ENCODE results near the gene TRABD2A.

TRABD2A gene

DNA sequence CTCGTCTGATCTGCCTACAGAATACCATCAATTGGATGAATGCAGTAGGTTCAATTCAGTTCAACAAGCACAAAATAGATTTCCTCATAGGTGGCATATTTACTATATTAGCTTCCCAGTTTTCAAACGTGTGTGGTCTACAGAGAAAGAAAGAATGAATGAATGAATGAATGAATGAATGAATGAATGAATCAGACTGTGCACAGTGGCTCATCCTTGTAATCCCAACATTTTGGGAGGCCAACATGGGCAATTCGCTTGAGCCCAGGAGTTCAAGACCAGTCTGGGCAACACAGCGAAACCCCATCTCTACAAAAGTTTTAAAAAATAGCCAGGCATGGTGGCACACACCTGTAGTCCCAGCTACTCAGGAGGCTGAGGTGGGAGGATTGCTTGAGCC is 94.9 kb downstream of the TRABD2A start:
- DNase-seq (ENCODE audit: low read depth): no peak
- no peak overlapping the region for H3K4me3 ChIP-seq (ENCODE audit: low read depth, low read length)
- TF ChIP-seq POLR2A (IDR thresholded peaks at IDR 0.05; ENCODE audit: extremely low read depth, insufficient read length) (no peak), MYC (IDR thresholded peaks at IDR 0.05; ENCODE audit: low read depth, low read length) (no peak)
- TF ChIP-seq, protein P1, sequence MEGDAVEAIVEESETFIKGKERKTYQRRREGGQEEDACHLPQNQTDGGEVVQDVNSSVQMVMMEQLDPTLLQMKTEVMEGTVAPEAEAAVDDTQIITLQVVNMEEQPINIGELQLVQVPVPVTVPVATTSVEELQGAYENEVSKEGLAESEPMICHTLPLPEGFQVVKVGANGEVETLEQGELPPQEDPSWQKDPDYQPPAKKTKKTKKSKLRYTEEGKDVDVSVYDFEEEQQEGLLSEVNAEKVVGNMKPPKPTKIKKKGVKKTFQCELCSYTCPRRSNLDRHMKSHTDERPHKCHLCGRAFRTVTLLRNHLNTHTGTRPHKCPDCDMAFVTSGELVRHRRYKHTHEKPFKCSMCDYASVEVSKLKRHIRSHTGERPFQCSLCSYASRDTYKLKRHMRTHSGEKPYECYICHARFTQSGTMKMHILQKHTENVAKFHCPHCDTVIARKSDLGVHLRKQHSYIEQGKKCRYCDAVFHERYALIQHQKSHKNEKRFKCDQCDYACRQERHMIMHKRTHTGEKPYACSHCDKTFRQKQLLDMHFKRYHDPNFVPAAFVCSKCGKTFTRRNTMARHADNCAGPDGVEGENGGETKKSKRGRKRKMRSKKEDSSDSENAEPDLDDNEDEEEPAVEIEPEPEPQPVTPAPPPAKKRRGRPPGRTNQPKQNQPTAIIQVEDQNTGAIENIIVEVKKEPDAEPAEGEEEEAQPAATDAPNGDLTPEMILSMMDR (IDR thresholded peaks at IDR 0.05; ENCODE audit: low read depth, low read length): no peak
- TF ChIP-seq, protein P2, sequence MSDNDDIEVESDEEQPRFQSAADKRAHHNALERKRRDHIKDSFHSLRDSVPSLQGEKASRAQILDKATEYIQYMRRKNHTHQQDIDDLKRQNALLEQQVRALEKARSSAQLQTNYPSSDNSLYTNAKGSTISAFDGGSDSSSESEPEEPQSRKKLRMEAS (IDR thresholded peaks at IDR 0.05; ENCODE audit: low read depth, low read length): no peak

DNA sequence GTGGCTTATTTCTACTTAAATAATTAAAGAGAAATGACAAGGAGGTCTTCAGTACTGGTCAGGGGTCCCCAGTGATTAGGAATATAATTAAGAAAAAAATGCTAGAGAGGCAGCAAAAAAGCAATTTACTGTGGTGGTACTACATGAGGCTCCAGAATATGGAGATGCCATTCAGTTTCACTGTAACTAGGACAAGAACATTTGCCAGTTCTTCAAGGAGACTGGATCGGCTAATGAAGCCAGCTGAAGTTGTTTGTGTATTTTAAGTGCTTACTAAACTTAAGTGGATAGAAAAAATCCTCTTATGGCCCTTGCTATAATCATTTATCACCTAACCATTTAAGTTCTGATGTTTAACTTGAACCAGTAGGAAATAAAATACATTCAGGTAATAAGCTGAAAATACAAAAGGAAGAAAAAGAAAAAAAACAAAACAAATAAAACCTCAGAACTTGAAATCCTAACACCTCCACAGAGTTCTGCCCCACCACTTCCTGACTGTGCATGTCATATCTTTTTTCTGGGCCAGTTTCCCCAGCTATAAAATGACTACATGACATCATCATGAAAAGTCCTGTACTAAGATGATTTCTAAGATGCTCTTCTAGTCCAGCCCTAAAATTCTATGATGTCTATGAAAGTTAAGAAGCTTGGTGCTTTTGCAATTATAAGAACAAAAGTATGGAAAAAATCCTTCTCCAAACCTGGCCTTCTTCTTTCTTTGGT is 98.0 kb downstream of the TRABD2A start:
- DNase-seq (ENCODE audit: low read depth): no peak
- no peak overlapping the region for H3K4me3 ChIP-seq (ENCODE audit: low read depth, low read length)
- TF ChIP-seq POLR2A (IDR thresholded peaks at IDR 0.05; ENCODE audit: extremely low read depth, insufficient read length) (no peak), MYC (IDR thresholded peaks at IDR 0.05; ENCODE audit: low read depth, low read length) (no peak)
- TF ChIP-seq, protein P2 (IDR thresholded peaks at IDR 0.05; ENCODE audit: low read depth, low read length): no peak
- TF ChIP-seq, protein P1 (IDR thresholded peaks at IDR 0.05; ENCODE audit: low read depth, low read length): no peak

DNA sequence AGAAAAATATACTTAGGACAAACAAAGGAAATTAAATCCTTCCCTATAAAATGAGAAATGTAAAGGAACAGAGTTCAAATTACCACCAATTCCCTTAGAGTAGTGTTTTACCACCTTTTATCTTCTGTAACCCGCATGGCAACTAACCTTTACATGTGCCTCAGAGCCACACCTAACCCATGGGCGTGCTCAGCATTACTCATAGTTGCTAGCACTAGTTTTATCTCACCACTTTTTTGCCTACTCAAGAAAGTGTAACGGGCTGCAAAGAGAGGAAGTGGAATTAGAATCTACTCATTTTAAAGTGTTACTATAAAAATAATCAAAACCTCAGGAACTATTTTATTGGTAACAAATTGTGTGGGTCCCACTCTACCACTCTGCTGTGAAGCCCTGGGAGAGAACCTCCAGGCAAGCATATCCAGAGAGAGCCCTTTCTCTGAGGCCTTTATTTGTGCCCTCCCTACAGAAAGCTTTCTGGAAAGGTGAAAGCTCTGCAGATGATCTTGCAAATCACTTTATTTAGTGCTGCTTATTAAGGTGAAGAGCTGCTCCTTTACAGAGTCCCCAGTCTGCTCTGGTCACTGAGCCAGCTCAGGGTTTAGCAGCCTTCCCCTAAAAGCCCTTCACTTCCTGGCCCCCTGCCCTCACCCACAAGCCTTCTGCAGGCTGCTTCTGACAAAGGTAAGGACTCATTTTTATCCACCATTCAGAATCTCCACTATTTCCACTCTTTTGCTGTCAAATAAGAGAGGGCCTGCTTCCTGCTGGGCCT is 98.8 kb downstream of the TRABD2A start:
- no peak for DNase-seq (ENCODE audit: low read depth)
- H3K4me3 ChIP-seq (ENCODE audit: low read depth, low read length): no peak overlapping the region
- TF ChIP-seq MYC (IDR thresholded peaks at IDR 0.05; ENCODE audit: low read depth, low read length) (no peak), POLR2A (IDR thresholded peaks at IDR 0.05; ENCODE audit: extremely low read depth, insufficient read length) (no peak)
- TF ChIP-seq, protein P2 (IDR thresholded peaks at IDR 0.05; ENCODE audit: low read depth, low read length): no peak
- TF ChIP-seq, protein P1 (IDR thresholded peaks at IDR 0.05; ENCODE audit: low read depth, low read length): no peak

DNA sequence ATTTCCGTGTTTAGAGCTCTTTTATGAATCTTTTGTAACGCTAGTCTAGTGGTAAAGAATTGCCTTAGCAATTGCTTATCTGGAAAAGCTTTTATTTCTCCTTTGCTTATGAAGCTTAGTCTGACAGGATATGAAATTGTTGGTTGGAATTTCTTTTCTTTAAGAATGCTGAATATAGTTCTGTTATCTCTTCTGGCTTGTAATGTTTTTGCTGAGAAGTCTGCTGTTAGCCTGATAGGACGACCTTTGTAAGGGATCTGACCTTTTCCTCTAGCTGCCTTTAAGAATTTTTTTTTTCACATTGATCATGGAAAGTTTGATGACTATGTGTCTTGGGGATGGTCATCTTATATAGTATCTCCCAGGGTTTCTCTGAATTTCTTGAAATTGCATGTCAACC is 101.1 kb downstream of the TRABD2A start:
- DNase-seq (ENCODE audit: low read depth): no peak

DNA sequence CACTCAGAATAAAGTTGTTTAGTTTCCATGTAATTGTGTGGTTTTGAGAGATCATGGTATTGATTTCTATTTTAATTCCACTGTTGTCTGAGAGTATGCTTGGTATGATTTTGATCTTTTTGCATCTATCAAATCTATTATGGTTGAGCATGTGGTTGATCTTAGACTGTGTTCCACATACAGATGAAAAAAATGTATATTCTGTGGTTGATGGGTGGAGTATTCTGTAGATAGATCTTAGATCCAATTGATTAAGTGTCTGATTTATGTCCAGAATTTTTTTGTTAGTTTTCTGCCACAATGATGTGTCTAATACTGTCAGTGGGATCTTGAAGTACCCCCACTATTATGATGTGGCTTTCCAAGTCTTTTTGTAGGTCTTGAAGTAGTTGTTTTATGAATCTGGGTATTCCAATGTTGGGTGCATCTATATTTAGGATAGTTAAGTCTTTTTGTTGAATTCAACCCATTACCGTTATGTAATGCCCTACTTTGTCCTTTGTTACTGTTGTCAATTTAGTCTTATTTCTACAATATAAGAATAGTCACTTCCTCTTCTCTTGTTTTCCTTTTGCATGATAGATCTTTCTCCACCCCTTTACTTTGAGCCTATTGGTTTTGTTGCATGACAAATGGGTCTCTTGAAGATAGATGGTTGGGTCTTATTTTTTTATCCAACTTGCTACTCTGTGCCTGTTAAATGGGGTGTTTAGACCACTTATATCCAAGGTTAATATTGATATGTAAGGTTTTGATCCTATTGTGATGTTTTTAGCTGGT is 101.8 kb downstream of the TRABD2A start:
- TF ChIP-seq POLR2A (IDR thresholded peaks at IDR 0.05; ENCODE audit: extremely low read depth, insufficient read length) (no peak), MYC (IDR thresholded peaks at IDR 0.05; ENCODE audit: low read depth, low read length) (no peak)
- TF ChIP-seq, protein P2 (IDR thresholded peaks at IDR 0.05; ENCODE audit: low read depth, low read length): no peak
- TF ChIP-seq, protein P1 (IDR thresholded peaks at IDR 0.05; ENCODE audit: low read depth, low read length): no peak
- no peak overlapping the region for H3K4me3 ChIP-seq (ENCODE audit: low read depth, low read length)
- DNase-seq (ENCODE audit: low read depth): no peak

More for the DNA sequence above, 101.1 kb downstream of the TRABD2A start:
- H3K4me3 ChIP-seq (ENCODE audit: low read depth, low read length): no peak overlapping the region
- TF ChIP-seq, protein P1 (IDR thresholded peaks at IDR 0.05; ENCODE audit: low read depth, low read length): no peak
- TF ChIP-seq, protein P2 (IDR thresholded peaks at IDR 0.05; ENCODE audit: low read depth, low read length): no peak
- TF ChIP-seq MYC (IDR thresholded peaks at IDR 0.05; ENCODE audit: low read depth, low read length) (no peak), POLR2A (IDR thresholded peaks at IDR 0.05; ENCODE audit: extremely low read depth, insufficient read length) (no peak)
